HG03196 (cell line): ENCODE results near the gene PLPP2.

Source experiments
- ATAC-seq: cut with Tn5 transposase; IDR thresholded peaks from one replicate; pipeline ENCODE4 v1.9.1; 2021; ENCODE audit not compliant: unreplicated experiment

The PLPP2 gene

GRCh38 chr19:293436-294110 lies 2.4 kb upstream of the PLPP2 start:
- ATAC-seq: no peak

DNA sequence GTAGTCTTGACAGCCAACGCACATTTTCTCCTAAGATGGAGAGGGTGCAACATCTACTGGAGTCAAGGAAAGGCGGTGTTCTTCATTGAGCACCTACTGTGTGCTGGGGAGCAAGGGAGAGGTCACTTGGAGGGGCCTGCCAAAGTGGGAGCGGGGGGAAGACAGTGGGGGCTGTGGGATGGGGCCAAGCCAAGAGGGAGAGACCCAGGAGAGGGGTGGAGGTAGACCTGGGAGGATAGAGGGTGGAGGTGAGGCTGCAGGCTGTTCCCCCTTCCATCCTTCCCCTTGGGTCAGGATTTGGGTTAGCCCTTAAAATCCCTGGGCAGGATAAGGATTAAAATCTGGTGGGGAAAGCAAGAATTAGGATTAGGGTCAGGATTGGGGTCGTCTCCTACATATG lies 1.7 kb upstream of the PLPP2 start:
- ATAC-seq: no peak

GRCh38 chr19:292281-292884 lies 1.2 kb upstream of the PLPP2 start:
- ATAC-seq: no peak

- ATAC-seq: no peak
Observed at GRCh38 chr19:291561-292280, 518 bp upstream of the PLPP2 start.

- no peak for ATAC-seq
Observed at GRCh38 chr19:290372-291005, 714 bp downstream of the PLPP2 start.

GRCh38 chr19:289651-290371 lies 1.4 kb downstream of the PLPP2 start:
- ATAC-seq: no peak

DNA sequence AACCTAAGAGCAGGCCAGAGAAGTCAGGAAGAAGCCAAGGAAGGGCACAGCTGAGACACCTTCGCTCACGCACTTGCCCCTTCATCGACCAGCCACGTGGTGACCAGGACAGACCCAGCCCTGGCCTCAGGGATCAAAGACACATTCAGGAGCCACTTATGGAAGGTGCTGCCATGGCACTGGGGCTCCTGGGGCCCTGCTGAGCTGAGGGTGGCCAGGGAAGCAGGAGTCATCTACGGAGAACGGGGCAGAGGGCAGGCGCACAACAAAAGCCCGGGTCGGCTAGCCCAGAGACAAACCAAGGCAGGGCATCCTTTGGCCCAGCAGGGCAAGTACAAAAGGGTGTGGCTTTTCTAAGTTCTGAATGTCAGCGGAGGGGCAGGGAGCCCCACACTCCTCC lies 2.3 kb downstream of the PLPP2 start:
- no peak for ATAC-seq

GRCh38 chr19:287381-287871 lies 3.8 kb downstream of the PLPP2 start:
- no peak for ATAC-seq

GRCh38 chr19:283395-283794 lies 7.8 kb downstream of the PLPP2 start:
- no peak for ATAC-seq

DNA sequence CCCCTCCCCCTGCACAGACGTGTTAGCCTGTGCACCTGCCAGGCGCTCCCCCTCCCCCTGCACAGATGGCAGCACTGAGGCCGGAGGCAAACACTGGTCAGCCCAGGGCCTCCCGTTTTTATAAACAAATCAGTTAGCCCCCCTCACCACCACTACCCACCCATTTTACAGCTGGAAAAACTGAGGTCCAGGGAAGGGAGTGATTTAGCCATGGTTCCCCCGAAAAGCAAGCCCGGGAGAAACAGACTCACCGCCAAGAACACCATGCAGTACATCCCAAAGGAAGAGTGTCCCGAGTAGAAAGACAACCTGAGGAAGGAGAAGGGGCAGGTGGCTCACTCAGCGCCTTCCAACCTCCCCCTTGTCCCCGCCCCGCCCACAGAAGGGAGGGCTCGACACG lies 8.7 kb downstream of the PLPP2 start:
- ATAC-seq: no peak

- no peak for ATAC-seq
Observed at GRCh38 chr19:281992-282391, 9.2 kb downstream of the PLPP2 start.

DNA sequence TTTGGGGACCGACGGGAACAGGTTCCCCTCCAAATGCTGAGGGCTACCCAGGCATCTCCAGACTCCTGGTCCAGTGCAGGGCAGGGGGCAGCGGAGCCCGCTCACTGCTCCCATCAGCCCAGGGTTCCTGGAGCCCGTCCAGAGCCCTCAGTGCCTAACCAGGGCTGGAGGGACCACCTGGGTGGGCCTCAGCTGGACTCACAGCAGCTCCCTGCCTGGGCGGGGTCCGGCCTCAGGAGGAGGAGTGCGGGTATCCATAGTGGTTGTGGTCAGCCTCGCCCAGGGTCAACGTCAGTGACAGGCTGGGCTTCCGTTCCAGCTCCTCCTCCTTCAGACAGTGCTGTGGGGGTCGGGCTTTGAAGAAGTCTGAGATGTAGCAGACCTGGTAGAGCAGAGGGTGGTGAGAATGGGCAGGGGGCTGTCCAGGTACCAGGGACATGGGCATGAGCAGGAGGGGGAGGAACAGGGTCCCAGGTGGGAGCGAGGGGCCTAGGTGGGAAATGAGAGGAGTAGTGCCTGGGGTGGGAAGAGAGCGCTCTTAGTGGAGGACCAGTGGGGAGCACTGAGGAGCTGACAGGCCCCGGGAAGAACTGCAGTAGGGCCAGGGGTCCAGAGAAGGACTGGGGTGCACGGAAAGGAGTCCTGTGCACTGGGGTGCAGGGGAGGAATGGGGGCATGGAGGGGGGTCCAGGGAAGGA lies 9.9 kb downstream of the PLPP2 start:
- no peak for ATAC-seq

DNA sequence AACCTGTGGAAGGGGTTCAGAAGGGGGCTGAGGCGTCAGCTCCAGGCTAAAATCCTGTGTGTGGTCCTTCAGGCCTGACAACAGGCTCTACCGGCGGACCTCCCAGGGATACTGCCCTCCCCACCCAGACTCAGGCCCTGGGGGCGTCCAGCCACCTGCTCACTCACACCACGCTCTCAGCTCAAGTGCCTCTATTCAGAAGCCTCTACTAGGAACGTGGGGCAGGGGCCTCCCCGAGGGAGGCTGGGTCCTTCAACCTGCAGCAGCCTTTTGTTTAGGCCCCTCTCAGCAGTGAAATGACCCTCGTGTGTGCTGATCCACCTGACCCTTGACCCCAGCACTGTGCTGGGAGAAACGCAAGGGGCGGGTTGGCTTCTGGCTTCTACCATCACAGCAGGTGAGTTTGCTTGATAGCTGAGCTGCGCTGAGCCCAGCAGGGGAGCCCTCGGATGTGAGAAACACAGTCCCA lies 10.6 kb downstream of the PLPP2 start:
- no peak for ATAC-seq

DNA sequence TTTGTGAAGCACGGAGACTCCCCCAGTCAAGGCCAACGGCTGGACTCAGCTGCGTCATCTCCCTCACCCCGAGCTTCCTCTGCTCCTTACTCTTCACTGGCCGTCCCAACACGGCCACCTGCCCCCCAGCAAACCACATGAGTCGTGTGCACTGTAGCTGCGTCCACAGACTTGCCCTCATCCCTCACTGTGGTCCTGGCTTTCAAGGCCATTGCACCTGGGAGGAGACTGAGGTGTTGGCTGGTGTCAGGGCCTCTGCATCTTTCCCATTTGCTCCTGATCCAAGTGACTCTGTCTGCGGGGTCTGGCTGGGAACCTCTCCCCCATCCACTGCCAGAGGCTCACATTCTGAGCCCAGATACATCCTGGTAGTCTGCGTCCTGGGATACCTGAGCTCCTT lies 11.5 kb downstream of the PLPP2 start:
- no peak for ATAC-seq

- ATAC-seq: no peak
Observed at GRCh38 chr19:279231-279630, 12.0 kb downstream of the PLPP2 start.

GRCh38 chr19:277581-278165 lies 13.5 kb downstream of the PLPP2 start:
- no peak for ATAC-seq

DNA sequence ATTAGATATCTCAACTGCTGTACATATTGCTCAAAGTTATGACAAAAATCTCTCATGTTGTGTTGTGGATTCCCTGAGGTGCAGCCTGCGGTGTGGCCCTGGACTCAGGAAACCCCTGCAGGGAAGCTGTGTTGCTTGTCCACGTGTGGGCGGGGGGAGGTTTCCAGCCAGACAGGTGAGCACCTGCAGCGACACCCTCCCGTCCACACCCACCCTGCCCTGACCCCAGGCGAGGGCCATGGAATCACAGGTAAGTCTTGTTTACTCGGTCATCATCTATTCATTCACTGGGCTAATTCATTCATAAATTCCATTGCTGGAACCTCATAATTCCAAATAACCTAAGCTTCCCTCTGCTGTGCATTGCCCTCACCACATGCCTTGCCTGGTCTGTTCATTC lies 14.1 kb downstream of the PLPP2 start:
- ATAC-seq: no peak

- ATAC-seq: no peak
Observed at GRCh38 chr19:275958-276646, 15.1 kb downstream of the PLPP2 start.

DNA sequence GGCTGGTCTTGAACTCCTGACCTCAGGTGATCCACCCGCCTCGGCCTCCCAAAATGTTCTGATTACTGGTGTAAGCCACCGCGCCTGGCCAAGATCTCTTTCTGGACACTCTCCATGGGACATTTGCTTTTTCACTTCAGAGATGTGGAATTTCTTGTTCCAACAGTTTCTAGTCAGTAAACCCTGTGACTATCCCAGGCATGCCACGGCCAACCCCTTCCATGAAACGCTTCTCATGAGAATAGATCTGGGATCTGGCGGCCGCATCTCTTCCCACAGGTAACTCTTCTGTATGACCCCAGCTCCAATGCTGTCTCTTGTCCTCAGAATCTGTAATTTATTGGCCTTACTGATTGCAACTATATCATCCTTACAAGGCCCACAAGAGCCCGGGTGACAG lies 16.2 kb downstream of the PLPP2 start:
- no peak for ATAC-seq
